HG03439 (cell line): ENCODE data around the gene CCR2.
"Not testable (repeated sequence)": the region's sequence is repeated elsewhere in the genome, so short reads cannot be mapped to it uniquely, and the experiment has no call there.

Experiments used
- ATAC-seq: cut with Tn5 transposase; IDR thresholded peaks from one replicate; pipeline ENCODE4 v1.9.1; 2021; ENCODE audit warnings: mild to moderate bottlenecking, moderate library complexity; ENCODE audit not compliant: unreplicated experiment

CCR2 gene

DNA sequence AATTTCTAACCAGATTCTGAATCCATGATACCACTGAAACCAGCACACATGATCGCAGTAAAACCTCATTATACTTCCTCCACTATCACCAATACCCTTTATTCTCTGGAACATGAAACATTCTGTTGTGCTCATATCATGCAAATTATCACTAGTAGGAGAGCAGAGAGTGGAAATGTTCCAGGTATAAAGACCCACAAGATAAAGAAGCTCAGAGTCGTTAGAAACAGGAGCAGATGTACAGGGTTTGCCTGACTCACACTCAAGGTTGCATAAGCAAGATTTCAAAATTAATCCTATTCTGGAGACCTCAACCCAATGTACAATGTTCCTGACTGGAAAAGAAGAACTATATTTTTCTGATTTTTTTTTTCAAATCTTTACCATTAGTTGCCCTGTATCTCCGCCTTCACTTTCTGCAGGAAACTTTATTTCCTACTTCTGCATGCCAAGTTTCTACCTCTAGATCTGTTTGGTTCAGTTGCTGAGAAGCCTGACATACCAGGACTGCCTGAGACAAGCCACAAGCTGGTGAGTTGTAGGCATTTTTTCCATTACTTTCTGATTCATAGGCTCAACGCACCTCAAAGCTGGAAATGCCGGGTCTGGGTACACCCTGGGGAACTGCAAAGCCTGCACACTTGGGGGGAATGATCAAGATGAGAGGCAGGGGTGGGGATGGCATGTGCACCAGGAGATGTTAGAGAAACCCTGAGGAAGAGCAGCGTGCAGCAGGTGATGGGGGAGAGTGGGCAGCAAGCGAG lies at the start of gene CCR2:
Gene CCR2 (plus strand): TSS at position 465 of the 764 bp plus-strand sequence. CDS start 3,417 bp downstream, outside the sequence.
- ATAC-seq, result no peak

DNA sequence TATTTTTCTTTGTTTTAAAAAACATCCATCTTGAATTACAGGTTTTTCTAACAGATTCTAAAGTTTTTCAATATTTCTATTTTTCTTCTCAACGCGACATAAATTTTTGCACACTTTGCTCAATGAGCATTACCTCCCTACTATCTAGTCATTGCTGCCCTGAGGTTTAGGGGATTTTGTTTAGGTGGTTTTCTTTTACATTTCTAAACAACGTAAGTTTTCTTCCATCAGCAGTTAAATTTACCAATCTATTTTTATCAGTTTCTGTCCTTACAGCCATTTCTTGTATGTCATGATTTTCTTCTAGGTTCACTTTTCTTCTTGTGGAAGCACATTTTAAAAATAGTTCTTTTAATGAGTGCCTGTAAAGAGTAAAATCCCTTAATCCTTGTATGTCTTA lies 49.2 kb upstream of the CCR2 start:
- ATAC-seq, result no peak

DNA sequence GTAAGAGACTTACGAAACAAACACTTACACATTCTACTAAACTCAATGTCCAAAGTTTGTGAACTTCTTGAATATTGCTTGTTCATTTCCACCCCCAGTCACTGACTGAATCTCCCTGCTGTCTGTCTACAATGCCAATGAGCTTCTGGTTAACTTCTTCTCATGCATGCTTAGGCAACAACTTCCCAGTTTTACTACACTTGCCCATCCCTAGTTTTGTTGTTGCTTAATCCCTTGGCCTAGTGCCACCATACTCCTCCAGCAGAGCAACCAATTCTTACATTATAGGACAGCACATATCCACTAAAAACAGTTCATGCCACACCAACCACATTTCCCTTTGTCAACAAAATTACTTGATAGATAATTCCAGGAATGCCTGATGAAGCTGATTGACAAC lies 40.9 kb upstream of the CCR2 start:
- ATAC-seq, result no peak

DNA sequence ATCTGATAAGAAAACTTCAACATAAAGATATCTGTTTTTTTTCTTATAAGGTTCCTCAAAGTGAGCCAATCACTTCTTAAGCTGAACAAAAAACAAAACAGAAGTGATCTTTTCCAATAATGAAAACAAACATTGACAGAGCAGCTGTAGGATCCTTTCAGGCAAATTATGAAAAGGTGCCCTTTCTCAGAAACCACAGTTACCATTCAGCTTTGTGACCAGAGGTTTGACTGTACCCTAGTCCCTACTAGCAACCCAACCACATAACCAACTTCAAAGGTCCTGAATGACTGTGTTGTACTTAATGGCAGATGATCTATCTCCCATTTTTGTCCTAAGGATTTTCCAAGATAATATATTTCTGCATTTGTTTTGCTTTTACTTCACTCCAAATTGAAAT lies 39.4 kb upstream of the CCR2 start:
- no peak for ATAC-seq

DNA sequence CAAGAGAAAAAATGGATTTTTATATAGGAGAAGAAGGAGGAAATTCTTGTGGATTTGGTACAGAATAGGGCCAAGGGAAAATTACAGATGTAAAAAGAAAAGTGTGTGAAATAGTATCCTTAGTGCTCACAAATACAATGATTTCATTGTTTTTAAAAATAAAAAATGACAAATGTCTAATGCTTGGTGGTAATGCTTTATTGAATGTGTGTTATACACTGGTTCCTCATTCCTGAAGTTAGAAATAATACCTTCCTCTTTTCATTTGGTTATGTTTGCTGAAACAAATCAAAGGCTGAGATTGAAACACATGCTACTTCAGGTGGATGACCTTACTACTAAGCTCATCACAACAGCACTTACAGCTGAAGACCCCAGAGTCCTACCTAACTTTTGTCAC lies 37.7 kb upstream of the CCR2 start:
- no peak for ATAC-seq

DNA sequence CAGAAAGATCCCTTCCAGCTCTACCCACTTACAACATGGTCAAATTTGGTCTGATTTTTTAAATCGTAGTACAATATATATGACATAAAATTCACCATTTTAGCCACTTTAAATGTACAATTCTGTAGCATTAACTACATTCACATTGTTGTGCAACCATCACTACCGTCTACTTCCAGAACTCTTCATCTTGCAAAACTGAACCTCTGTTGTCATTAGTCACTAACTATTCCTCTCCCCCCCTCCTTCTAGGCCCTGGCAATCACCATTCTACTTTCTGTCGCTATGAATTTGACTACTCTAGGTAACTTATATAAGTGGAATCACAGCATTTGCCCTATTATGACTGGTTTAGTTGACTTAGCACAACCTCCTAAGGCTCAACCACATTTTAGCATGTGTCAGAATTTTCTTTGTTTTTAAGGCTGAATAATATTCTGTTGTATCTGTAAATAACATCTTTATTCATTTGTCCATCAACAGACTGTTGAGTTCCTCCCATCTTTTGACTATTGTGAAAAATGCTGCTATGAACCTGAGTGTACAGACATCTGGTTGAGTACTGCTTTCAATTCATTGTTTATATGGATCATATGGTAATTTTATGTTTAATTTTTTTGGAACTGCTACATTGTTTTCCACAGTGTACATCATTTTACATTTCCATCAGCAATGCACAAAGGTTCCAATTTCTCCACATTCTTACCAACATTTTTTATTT lies 35.5 kb upstream of the CCR2 start:
- ATAC-seq, result no peak

DNA sequence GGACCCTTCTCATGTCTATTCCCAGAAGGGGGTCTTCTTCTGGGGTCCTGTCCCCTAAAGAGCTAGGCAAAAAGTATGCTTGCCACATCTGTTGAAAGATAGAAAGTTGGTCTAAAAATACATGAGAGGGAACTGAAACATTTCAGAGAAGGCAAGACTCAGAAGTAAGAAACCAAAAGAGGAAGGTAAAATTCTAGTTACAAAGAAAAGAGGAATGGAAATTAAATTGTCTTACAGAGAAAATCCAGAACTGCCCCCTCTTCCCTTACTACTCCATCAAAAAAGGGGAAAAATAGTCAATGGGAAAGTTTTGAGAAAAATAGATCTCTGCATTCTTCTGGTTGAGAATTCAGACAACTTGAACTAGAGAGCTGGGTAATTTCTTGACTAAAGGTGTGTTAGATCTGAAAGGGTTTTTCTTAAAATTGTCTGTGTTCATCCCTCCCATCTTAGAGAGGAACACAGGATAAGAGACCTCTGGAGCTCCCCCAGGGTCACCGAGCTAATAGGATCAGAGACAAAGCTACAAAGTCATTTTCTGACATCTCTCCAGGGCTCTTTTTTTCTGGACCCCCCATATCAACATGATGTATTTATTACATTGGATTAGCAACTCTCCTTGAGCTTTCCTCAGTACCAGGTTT lies 32.3 kb upstream of the CCR2 start:
- ATAC-seq, result no peak

DNA sequence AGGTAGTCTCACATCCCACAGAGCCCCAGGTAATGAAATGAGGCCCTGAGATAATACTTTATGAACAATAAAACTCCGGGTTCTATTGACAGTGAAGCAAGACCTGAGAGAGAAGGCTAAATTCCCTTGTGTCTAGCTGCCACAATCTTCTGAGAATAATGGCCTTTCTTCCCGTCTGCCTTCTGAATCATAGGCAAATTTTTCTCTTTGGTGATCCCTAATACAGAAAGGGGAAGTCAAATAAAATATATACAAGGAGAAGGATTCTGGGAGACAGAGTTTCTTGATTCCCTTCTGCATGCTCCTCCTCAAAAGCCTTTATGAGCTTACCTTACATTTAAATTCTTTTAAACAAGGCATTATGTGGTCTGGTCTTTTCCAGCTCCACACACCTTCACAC lies 29.9 kb upstream of the CCR2 start:
- ATAC-seq, result no peak

DNA sequence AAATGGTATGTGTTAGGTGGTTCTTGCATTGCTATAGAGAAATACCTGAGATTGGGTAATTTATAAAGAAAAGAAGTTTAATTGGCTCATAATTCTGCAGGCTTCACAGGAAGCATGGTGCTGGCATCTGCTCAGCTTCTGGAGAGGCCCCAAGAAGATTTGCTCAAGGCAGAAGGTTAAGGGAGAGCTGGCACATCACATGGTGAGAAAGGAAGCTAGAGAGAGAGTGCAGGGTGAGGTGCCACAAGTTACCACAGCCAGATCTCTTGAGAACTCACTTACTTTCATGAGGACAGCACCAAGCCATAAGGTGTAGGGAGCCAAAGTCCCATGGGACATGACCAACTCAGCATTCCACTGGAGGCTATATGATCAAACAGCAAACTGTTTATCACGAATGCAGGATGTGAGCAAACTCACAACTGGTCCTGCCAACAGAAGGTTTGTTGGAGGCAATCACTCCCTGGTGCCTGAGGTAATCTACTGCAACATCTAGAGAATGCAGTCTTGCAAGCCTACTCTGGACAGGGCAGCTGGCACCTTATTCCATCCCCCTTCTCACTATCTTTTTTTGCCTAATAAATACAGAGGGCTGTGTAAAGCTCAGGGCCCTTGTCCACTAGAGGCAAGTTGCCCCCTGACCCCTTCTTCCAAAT lies 28.1 kb upstream of the CCR2 start:
- no peak for ATAC-seq

DNA sequence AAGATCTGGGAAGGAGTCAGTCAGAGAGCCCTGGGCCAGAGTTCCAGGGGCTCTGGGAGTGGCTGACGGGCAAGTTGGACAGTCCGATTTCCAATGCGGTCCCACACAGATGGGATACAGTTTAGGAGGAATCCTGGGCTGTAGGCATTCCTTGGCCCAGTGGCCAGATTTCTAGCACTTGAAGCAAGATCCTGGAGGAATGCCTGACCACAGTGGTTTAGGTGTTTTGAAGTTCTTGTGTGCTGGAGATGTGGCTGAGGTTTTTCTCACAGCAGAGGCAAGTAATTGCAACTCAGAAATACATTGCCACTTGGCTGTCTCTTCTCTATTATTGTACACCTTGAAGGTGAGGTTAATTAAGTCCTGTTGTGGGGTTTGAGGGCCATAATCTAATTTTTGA lies 23.2 kb upstream of the CCR2 start:
- ATAC-seq, result not testable (repeated sequence)

DNA sequence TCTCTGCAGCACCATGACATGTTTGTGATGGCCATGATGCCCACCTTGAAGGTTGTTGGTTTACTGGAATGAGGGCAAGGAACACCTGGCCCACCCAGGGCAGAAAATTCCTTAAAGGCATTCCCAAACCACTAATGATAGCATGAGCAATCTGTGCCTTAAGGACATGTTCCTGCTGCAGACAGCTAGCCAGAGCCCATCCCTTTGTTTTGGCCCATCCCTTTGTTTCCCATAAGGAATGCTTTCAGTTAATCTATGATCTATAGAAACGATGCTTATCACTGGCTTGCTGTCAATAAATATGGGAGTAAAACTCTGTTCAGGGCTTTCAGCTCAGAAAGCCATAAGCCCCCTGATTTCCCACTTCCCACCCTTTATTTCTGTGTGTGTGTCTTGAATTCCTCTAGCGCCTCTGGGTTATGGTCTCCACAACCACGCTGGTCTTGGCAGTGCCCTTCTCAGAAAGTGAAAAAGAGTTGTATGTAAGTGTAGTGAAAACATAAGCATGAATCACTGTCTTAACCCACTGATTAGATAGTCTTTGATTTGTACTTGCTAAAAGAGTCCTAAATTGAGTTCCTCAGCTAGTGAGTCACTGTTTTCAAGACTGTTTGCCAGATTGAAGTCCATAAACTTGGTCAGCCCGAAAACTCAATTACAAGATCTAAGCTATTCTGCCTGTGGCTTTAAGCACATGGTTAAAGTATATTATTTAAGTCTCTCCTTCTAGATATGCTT lies 19.0 kb upstream of the CCR2 start:
- no peak for ATAC-seq

DNA sequence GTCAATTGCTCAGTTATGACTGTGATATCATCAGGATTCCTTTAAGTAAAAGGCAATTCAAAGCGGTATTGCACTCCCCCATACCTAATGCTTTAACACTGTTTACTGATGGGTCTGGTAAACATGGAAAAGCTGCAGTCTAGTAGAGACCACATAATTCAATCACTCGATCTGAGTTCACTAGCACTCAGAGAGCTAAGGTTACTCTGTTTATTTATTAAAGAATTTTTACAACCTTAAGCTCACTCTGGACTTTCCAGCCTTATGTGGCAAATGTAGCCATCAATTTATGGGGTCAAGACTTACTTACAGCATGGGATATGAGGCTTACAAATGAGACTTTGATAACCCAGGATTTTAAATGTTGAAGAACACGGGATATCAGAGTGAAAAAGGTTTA lies 18.4 kb upstream of the CCR2 start:
- ATAC-seq, result no peak

DNA sequence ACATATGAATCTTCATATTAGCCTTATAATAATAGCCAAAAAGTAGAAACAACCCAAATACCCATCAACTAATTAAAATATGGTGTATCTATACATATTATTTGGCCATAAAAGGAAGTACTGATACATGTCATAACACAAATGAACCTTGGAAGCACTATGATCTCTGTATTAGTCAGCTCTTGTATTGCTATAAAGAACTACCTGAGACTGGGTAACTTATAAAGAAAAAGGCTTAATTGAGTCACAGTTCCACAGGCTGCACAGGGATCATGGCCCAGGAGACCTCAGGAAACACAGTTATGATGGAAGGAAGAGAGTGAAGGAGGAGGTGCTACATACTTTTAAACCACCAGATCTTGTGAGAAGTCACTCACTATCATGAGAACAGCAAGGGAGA lies 16.0 kb upstream of the CCR2 start:
- ATAC-seq, result no peak

DNA sequence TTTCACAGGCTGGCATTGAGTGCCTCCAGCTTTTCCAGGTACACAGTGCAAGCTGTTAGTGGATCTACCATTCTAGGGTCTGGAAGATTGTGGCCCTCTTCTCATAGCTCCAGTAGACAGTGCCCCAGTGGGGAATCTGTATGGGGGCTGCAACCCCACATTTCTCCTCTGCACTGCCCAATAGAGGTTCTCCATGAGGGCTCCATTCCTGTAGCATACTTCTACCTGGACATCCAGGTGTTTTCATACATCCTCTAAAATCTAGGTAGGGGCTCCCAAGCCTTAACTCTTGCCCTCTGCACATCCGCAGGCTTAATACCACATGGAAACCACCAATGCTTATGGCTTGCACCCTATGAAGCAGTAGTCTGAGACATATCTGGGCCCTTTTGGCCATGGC lies 15.1 kb upstream of the CCR2 start:
- no peak for ATAC-seq

DNA sequence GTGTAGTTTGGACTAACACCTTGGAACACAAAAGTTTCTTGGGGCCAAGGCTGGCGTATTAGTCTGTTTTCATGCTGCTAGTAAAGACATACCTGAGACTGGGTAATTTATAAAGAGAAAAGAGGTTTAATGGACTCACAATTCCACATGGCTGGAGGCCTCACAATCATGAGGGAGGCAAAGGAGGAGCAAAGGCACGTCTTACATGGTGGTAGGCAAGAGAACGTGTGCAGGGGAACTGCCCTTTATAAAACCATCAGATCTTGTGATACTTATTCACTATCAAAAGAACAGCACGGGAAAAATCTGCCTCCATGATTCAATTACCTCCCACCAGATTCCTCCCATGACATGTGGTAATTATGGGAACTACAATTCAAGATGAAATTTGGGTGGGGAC lies 9.4 kb upstream of the CCR2 start:
- ATAC-seq, result no peak

DNA sequence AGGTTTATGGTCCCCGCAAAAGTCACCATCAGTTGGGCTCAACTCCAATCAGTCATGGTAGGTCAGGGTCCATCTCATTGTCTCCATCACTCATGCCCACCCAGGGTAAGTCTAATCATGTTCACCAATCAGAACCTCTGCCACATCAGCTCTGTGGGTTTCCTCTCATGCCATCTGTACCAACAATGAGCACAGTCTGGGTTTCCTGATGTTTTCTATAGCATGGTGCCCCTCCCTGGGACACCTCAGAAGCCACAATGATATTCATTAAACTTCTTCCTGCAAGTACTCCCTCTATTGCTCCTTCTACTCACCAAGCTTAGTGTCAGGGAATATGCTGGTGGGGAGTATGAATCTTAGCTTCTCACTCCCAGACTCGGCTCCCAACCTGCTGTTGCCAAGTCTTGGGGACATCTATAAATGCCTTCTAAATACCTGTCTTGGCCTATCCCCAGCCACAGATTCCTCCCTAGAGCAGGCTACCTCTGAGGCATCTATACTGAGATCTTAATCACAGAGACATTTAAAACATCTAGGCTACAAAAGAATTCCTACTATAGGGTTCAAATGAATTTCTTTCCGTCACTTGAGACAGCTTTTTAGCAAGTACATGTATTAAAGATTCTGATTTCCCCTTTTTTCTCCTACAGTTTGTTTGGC lies 5.0 kb upstream of the CCR2 start:
- no peak for ATAC-seq

DNA sequence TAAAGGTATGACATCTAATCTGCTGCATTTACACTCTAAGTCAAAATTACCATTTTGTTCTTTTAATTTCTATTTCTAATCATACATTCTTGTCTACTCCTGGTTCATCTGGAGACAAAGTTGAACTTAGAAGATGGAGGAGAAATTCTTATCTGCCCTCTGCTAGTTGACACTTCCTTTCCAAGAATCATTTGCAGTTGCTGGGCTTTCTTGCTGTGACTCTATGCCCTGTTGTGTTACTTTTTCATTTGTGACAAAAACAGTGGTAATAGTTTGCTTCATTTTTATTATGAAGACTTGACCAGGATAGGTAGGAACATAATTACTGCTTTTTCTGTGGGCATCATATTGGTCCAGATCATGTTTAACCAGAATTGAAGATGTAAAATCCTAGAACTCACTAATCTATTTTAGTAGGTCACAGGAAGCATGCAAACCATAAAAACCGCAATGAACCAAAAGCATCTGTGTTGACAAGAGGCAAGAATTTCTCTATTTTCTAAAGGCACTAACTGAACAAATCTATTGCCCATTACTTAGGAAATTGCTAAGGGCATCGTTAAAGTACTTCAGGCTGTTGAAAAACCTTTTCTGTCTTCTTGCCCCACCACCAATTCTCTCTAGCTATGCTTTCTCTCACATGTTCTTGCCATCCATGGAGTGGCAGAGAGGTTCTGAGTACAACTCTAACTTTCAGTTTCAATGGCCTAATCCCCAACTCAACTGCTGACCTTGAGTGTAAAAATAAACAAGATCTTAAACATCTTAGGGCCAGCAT lies 4.2 kb upstream of the CCR2 start:
- ATAC-seq, result peak; percentile 77

DNA sequence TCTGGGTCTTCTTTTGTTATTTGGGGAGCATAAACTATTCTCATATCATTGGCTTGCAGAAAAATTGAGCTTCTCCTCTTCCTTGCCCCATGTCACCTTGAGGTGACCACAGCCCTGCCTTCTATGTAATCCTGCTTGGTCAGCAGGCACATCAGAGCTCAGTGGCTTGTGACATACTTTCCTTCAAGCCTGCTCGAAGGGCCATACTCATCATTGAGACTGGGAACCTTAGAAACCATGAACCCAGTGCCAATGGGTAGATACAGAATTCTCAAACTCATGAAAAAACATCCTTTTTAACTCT lies 3.7 kb upstream of the CCR2 start:
- ATAC-seq, result peak; percentile 22

DNA sequence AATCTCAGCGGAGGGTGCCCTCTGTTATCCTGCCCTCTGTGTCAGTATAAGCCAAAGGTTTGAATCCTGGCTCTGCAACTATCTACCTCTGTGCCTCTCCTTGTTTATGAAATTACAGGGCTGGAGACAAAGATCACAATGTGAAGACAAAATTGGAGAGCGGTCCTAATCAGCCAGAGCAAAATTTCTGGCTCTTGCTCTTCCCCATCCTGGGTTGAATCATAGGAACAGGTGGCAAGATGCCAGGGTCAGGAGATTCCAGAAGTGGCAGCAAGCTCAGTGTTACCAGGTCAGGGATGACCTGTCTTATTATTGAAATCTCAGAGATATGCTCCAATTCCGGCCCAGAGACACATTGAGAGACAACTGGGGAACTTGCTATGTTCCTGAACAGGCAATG lies 2.3 kb upstream of the CCR2 start:
- ATAC-seq, result no peak

DNA sequence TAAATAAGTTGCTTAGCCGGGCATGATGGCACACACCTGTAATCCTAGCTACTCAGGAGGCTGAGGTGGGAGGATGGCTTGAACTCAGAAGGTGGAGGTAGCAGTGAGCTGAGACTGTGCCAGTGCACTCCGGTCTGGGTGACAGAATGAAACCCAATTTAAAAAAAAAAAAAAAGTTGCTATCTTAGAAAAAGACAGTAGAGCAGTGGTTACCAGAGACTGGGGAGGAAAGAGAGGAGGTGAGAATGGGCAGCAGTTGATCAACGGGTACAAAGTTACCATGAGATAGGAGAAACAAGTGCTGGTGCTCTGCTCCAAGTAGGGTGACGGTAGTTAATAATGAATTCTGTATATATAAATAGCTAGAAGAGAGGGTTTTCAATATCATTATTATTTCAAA lies 821 bp upstream of the CCR2 start:
- no peak for ATAC-seq
